ENCODE measurements around the gene GLIPR2.

GLIPR2 gene

GRCh38 chr9:36207546-36208012 is 71.0 kb downstream of the GLIPR2 start:
- DNase-seq, result no peak

GRCh38 chr9:36208521-36209253 is 72.2 kb downstream of the GLIPR2 start:
- no peak for DNase-seq

GRCh38 chr9:36210722-36211121 is 74.2 kb downstream of the GLIPR2 start:
- DNase-seq, result no peak

- DNase-seq, result no peak
These were observed 75.0 kb downstream of the GLIPR2 start for GRCh38 chr9:36211510-36211909.

- no peak for DNase-seq
These were observed 76.9 kb downstream of the GLIPR2 start for GRCh38 chr9:36213387-36213786.

Data from DMS 273 treated with DMSO at 0.1 percent for 48 hours (cell line).